Effector CD4-positive, alpha-beta T cell (primary cell): ENCODE measurements around the gene EFS.
"Not testable (repeated sequence)": the region's sequence is repeated elsewhere in the genome, so short reads cannot be mapped to it uniquely, and the experiment has no call there.

Source experiments
- DNase-seq: peaks from one replicate; pipeline ENCODE4 v3.0.0-alpha.2; 2020

EFS gene

GRCh38 chr14:23356662-23357061 is 8.3 kb downstream of the EFS start:
- DNase-seq, result no peak

- DNase-seq, result no peak
Measured at GRCh38 chr14:23355871-23356435, 9.0 kb downstream of the EFS start.

GRCh38 chr14:23354990-23355389 is 10.0 kb downstream of the EFS start:
- DNase-seq, result no peak

- DNase-seq, result no peak
Measured at GRCh38 chr14:23353433-23353780, 11.6 kb downstream of the EFS start.

GRCh38 chr14:23352506-23353432 is 12.2 kb downstream of the EFS start, which contains the start of gene SLC22A17:
SLC22A17 (minus strand) TSS chr14:23352887.
- peak; percentile 40 for DNase-seq

- DNase-seq, result no peak
Measured at GRCh38 chr14:23351681-23352505, 13.1 kb downstream of the EFS start.

GRCh38 chr14:23349156-23349845 is 15.7 kb downstream of the EFS start:
- DNase-seq, result no peak

- no peak for DNase-seq
Measured at GRCh38 chr14:23348297-23348655, 16.7 kb downstream of the EFS start.

GRCh38 chr14:23347406-23348296 is 17.3 kb downstream of the EFS start:
- no peak for DNase-seq

GRCh38 chr14:23346693-23347405 is 18.1 kb downstream of the EFS start:
- DNase-seq, result no peak

- DNase-seq, result no peak
Measured at GRCh38 chr14:23345987-23346692, 18.8 kb downstream of the EFS start.

- DNase-seq, result no peak
Measured at GRCh38 chr14:23344481-23344880, 20.5 kb downstream of the EFS start.

GRCh38 chr14:23339506-23340268 is 25.3 kb downstream of the EFS start:
- no peak for DNase-seq

GRCh38 chr14:23335623-23336022 is 29.3 kb downstream of the EFS start:
- no peak for DNase-seq

- DNase-seq, result peak; percentile 44
Measured at GRCh38 chr14:23327947-23328744, 36.8 kb downstream of the EFS start.

GRCh38 chr14:23326491-23327332 is 38.3 kb downstream of the EFS start:
- no peak for DNase-seq

- not testable (repeated sequence) for DNase-seq
Measured at GRCh38 chr14:23325746-23326145, 39.2 kb downstream of the EFS start.

GRCh38 chr14:23324993-23325392 is 40.0 kb downstream of the EFS start:
- DNase-seq, result no peak
